ENCODE data around the gene IGDCC3.

IGDCC3 gene

DNA sequence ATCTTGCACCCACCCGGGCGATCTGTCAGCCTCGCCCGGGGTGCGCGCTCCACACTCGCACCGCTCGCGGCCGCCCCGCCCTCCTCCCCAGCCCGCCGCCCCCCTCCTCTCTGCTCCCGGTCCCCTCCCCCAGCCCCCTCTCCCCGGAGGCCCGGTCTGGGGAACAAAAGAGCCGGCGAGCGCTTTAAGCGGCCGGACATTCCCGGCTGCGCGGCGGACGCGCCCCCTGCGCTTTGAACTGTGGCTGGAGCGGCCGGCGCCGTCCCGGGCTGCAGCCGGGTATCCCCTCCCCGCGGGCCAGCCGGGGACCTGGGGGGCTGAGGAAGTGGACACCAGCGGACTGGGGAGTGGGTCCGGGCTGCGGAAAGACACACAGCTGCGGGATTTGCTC is at the start of gene IGDCC3:
Gene IGDCC3 (minus strand): TSS at position 27 of the 391 bp plus-strand sequence. CDS start 214 bp downstream, outside the sequence.
- DNase-seq (ENCODE audit: low spot score in 2 of 2) (no peak), ATAC-seq (replicated peaks; ENCODE audit: extremely low read depth, poor library complexity, severe bottlenecking) (no peak)
- H3K27me3 Mint-ChIP-seq = peaks cover 71% of the 10 kb centered on the region
- H3K9me3 Mint-ChIP-seq = no peaks in the 10 kb centered on the region
- H3K4me3 Mint-ChIP-seq = peak within 1 kb of the TSS; percentile 76
- H3K4me1 Mint-ChIP-seq = peaks cover 8% of the 10 kb centered on the region
- peaks cover 1% of the 10 kb centered on the region for H3K36me3 Mint-ChIP-seq (ENCODE audit: insufficient read depth)
- H3K27ac Mint-ChIP-seq (ENCODE audit: low read depth) = no peak within 1 kb of the TSS

DNA sequence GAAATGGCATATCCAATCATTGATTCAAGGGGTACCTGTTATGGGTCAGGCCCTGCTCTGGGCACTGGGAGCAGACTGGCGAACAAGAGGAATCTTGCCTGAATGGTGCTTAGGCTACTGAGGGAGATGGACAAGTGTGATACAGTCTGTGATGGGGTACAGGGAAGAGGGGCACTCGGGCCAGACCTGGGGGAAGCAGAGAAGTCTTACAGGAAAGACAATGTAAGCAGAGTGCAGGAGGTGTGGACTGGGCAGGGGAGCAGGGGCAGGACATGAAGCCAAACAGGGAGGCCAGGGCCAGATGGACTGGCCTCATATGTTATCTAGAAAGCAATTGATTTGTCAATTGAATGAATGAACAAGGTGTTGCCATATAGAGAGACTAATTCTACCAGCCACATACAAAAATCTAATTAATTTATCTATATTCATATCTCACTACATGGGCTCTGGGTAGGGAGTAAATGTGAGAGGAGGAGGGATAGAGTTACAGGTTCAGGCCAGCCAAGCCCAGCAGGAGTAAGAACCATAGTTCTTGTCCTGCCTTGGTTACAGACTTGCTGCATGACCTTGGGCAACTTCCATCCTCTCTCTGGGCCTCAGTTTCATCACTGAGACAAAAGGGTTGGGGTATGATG is 48.5 kb upstream of the IGDCC3 start:
- DNase-seq (ENCODE audit: low spot score in 2 of 2) = no peak
- Mint-ChIP-seq H3K4me1 (peaks cover 14% of the 10 kb centered on the region), H3K4me3 (no peak overlapping the region), H3K27ac (ENCODE audit: low read depth) (no peak overlapping the region), H3K36me3 (ENCODE audit: insufficient read depth) (peaks cover 5% of the 10 kb centered on the region), H3K27me3 (peaks cover 51% of the 10 kb centered on the region), H3K9me3 (no peaks in the 10 kb centered on the region)
- ATAC-seq (replicated peaks; ENCODE audit: extremely low read depth, poor library complexity, severe bottlenecking) = no peak

DNA sequence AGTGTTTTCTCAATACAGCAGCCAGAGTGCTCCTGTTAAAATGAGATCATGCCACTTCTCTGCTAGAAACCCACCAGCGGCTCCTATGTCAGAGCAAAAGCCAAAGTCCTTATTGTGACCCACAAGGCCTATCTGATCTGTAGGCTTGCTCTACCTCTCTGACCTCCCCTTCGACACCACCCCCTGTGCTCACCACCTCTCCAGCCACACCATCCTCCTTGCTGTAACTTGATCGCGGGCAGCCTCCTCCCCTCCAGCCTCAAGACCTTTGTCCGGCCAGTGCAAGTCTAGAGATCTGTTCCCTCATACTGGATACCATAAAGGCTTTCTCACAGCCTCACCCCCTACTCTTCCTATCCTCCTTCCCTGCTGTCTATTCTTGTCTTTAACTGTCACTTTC is 46.9 kb upstream of the IGDCC3 start:
- peaks cover 66% of the 10 kb centered on the region for H3K27me3 Mint-ChIP-seq

DNA sequence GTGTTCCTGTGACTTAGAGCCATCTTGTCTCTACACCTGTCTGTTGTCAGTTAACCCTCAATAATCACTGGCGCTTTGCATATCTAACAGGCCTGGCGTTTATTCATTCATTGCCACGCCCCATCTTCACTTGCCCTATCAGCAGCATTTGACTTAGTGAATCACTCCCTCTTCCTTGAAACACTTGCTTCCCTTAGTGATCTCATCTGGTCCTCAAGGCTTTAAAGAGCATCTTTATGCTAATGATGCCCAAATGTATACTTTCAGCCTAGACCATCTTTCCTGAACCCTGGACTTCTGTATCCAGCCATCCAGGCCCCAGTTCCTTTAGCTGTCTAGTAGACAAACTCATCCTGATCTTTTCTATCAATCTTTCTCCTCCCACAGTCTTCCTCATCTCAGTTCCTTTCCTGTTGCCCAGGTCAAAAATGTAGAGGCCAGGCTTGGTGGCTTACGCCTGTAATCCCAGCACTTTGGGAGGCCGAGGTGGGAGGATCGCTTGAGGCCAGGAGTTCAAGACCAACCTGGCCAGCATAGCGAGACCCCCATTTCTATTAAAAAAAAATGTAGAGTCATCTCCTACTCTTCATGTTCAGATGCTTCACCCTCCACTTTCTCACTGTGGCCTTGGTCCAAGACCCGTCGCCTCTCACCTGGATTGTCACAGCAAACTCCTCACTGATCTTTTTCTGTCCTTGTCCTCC is 46.3 kb upstream of the IGDCC3 start:
- ATAC-seq (replicated peaks; ENCODE audit: extremely low read depth, poor library complexity, severe bottlenecking) (no peak), DNase-seq (ENCODE audit: low spot score in 2 of 2) (no peak)
- H3K4me1 Mint-ChIP-seq = peaks cover 14% of the 10 kb centered on the region
- H3K36me3 Mint-ChIP-seq (ENCODE audit: insufficient read depth) = peaks cover 5% of the 10 kb centered on the region
- peak overlapping the region; percentile 86 for H3K4me3 Mint-ChIP-seq
- H3K27ac Mint-ChIP-seq (ENCODE audit: low read depth) = no peak overlapping the region
- H3K9me3 Mint-ChIP-seq = no peaks in the 10 kb centered on the region
- peaks cover 72% of the 10 kb centered on the region for H3K27me3 Mint-ChIP-seq

More for the DNA sequence above, 46.9 kb upstream of the IGDCC3 start:
- no peak overlapping the region for H3K27ac Mint-ChIP-seq (ENCODE audit: low read depth)
- H3K4me3 Mint-ChIP-seq = peak overlapping the region; percentile 86
- peaks cover 14% of the 10 kb centered on the region for H3K4me1 Mint-ChIP-seq
- DNase-seq (ENCODE audit: low spot score in 2 of 2) (no peak), ATAC-seq (replicated peaks; ENCODE audit: extremely low read depth, poor library complexity, severe bottlenecking) (no peak)
- H3K9me3 Mint-ChIP-seq = no peaks in the 10 kb centered on the region
- peaks cover 5% of the 10 kb centered on the region for H3K36me3 Mint-ChIP-seq (ENCODE audit: insufficient read depth)

DNA sequence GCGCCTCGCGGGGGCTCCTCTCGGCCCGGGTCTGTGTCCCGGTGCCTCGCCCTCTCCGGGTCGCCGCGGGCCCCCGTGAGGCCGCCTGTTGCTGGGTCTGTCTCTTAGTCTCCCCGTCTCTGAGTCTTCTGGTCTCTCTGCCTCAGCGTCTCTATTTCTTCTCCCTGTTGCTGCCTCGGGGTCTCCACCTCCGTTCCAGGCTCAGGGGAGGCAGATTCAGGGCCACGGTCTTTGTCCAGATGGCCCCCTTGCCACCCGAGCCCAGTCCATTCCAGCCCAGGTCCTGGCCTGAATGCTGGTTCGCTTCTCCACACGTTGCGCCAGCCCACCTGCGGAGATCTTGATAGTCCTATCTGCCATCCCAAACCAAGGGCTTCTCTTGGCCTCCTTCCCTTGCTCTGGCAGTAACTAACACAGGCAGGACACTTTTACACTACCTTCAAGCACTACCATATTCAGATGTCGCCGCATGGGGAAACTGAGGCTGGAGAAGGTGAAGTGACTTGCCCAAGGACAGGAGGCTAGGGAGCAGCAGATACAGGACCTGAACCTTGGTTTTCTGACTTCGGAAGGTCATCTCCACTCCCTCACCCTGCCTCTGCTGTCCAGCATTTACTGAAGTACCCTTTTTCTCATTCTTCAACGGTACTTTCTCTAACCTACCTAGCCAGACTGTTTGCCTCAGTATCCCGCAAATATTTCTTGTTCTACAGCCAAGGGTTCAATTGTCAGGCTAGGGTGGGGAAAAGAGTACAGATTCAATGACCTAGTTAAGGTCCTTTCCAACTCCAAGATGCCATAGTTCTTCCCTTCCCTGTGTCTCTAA is 45.6 kb upstream of the IGDCC3 start:
- no peak for ATAC-seq (replicated peaks; ENCODE audit: extremely low read depth, poor library complexity, severe bottlenecking)
- Mint-ChIP-seq H3K4me3 (peak overlapping the region; percentile 86), H3K27ac (ENCODE audit: low read depth) (no peak overlapping the region), H3K36me3 (ENCODE audit: insufficient read depth) (peaks cover 5% of the 10 kb centered on the region), H3K27me3 (peaks cover 80% of the 10 kb centered on the region), H3K9me3 (no peaks in the 10 kb centered on the region), H3K4me1 (peaks cover 14% of the 10 kb centered on the region)
- DNase-seq (ENCODE audit: low spot score in 2 of 2) = no peak

DNA sequence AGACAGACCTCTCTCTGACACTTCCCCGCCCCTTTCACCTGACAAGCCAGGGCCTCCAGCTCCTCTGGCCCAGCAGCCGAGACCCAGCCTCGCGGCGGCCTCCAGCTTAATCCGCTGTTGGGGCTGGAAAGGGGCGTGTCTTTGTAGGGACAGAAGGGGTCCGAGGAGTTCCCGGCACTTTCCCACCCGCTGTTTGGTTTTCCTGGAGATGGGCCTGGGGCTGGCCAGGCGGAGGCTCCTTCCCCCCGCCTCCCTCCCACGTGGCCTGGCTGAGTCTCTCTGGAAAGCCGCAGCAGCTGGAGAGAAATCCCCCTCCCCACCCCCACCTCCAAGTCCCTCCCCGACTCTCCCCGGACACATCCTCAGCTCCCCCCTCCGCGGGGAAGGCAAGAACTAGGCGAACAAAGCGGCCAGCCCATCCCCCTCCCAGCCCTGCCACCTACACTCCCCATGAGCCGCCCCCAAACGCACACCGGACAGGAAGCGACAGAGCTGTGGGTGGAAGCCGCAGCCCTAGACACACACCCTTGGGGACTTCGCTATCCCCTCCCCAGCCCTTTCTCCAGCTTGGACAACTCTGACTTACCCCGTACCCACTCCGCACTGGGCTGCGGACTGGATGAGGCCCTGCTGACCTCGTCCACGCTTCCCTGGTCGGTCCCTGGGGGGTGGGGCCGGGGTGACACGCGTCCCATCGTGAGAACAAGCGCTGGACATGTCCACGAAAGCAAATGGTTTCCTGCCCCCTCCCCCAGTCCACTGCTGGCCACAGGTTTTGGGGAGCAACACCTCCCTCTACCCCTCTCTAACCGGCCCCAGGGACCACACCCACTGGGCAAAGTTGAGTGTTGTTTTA is 43.8 kb upstream of the IGDCC3 start:
- H3K27me3 Mint-ChIP-seq = peaks cover 97% of the 10 kb centered on the region
- H3K4me3 Mint-ChIP-seq = peak overlapping the region; percentile 72
- H3K9me3 Mint-ChIP-seq = no peaks in the 10 kb centered on the region
- peaks cover 14% of the 10 kb centered on the region for H3K4me1 Mint-ChIP-seq
- H3K27ac Mint-ChIP-seq (ENCODE audit: low read depth) = no peak overlapping the region
- peaks cover 5% of the 10 kb centered on the region for H3K36me3 Mint-ChIP-seq (ENCODE audit: insufficient read depth)
- no peak for ATAC-seq (replicated peaks; ENCODE audit: extremely low read depth, poor library complexity, severe bottlenecking)
- no peak for DNase-seq (ENCODE audit: low spot score in 2 of 2)

DNA sequence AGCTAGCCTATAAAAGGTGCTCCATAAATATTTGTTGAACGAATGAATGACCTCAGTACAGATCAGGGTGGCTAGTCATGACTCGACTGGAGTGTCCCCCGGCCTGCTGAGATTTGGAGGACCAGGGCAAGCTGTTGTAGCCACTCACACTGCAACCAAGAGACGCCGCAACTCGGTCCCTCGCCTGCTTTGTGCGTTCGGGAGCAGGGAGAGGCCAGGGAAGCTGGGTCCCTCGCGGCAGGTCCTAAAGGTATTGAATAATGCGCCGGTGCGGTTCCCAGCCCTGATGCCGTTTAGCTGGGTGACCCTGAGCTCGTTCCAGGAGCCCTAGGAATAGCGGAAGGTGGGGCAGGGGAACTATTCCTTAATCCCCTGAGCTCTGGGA is 43.2 kb upstream of the IGDCC3 start:
- Mint-ChIP-seq H3K9me3 (no peaks in the 10 kb centered on the region), H3K27ac (ENCODE audit: low read depth) (no peak overlapping the region), H3K4me3 (no peak overlapping the region), H3K36me3 (ENCODE audit: insufficient read depth) (peaks cover 5% of the 10 kb centered on the region), H3K27me3 (peaks cover 97% of the 10 kb centered on the region), H3K4me1 (peaks cover 14% of the 10 kb centered on the region)
- ATAC-seq (replicated peaks; ENCODE audit: extremely low read depth, poor library complexity, severe bottlenecking) (no peak), DNase-seq (ENCODE audit: low spot score in 2 of 2) (no peak)

DNA sequence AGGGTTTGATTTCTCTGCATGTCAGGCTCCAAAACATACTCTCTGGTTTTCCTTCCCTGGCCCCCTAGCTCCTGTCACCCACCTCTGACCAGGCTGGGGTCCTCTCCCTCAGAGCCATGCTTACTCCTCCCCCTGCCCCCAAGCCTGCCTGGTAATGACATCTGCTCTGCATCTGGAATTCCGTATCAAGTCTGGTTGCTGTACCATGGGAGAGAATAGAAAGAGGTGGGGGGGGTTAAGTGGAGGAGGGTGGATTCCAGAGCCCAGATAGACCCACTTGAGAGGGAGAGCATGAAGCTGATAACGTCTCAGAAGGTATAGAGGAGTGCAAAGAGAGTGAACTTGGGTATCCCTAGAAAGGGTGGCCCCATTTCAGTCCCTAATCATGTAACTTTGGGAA is 40.8 kb upstream of the IGDCC3 start:
- peaks cover 74% of the 10 kb centered on the region for H3K27me3 Mint-ChIP-seq
- H3K9me3 Mint-ChIP-seq = no peaks in the 10 kb centered on the region
- DNase-seq (ENCODE audit: low spot score in 2 of 2) = no peak
- no peak overlapping the region for H3K27ac Mint-ChIP-seq (ENCODE audit: low read depth)
- peaks cover 14% of the 10 kb centered on the region for H3K4me1 Mint-ChIP-seq
- ATAC-seq (replicated peaks; ENCODE audit: extremely low read depth, poor library complexity, severe bottlenecking) = no peak
- peaks cover 5% of the 10 kb centered on the region for H3K36me3 Mint-ChIP-seq (ENCODE audit: insufficient read depth)
- H3K4me3 Mint-ChIP-seq = no peak overlapping the region

DNA sequence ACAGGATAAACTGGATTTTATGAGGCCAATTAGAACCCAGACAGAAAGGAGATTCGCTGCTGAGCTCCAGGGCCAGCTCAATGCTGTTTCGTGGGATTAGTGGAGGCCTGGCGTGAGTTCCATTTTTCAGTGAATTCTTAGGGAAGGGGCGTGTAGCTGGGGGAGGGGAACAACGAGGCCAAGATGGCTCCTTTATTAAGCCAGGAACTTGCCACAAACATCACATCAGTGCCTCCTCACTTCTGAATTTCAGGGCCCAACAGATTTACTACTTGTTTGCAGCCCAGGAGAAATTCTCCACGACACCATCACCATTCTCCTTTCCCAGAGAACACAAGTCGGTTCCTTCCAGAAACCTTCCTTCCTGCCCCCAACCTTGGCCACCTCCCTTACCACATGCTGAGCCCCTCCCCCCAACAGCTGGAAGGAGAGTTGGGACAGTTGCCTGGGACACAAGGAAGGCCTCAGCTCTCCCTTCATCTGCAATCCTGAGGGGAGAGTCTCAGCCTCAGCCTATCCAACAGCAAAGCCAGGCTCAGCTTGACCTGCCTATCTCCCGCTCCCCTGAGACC is 39.1 kb upstream of the IGDCC3 start:
- H3K4me3 Mint-ChIP-seq = no peak overlapping the region
- H3K27me3 Mint-ChIP-seq = peaks cover 57% of the 10 kb centered on the region
- no peak for DNase-seq (ENCODE audit: low spot score in 2 of 2)
- no peak for ATAC-seq (replicated peaks; ENCODE audit: extremely low read depth, poor library complexity, severe bottlenecking)
- H3K36me3 Mint-ChIP-seq (ENCODE audit: insufficient read depth) = no peaks in the 10 kb centered on the region
- no peaks in the 10 kb centered on the region for H3K9me3 Mint-ChIP-seq
- no peak overlapping the region for H3K27ac Mint-ChIP-seq (ENCODE audit: low read depth)
- H3K4me1 Mint-ChIP-seq = peaks cover 2% of the 10 kb centered on the region

DNA sequence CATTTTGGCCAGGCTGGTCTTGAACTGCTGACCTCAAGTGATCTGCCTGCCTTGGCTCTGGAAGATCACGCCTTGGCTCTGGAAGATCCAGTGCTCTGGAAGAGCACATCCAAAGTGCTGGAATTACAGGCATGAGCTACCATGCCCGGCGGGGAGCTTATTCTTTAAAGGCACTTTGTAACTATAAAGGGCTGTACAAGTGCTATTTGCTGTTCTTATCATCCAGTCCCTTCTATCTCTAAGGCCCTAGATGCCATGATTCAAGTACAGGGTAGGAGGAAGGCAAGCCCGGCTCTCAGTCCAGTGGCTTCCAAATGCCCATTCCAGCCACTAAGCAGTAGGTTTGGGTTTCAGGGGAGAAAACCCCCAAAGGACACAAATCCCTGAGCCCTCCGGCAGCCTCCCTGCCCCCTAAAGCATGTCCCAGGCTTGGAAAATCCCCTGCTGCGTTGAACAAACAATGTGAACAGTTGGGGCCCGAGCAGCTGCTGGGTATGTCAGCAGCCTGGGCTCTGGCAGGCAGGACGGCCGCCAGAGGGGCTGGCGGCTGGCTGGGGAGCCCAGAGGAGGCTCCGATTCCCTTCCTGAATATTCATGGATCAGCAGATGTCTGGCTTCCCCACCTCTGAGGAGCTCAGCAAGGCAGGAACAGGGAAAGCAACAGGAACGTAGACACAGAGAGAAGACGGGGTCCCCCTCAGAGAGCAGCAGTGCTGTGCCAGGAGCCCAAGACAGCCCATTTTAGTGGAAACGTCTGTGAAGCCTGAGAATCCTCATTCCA is 37.2 kb upstream of the IGDCC3 start:
- DNase-seq (ENCODE audit: low spot score in 2 of 2) (no peak), ATAC-seq (replicated peaks; ENCODE audit: extremely low read depth, poor library complexity, severe bottlenecking) (no peak)
- Mint-ChIP-seq H3K4me3 (no peak overlapping the region), H3K4me1 (no peaks in the 10 kb centered on the region), H3K27ac (ENCODE audit: low read depth) (no peak overlapping the region), H3K27me3 (peaks cover 51% of the 10 kb centered on the region), H3K36me3 (ENCODE audit: insufficient read depth) (no peaks in the 10 kb centered on the region), H3K9me3 (no peaks in the 10 kb centered on the region)

DNA sequence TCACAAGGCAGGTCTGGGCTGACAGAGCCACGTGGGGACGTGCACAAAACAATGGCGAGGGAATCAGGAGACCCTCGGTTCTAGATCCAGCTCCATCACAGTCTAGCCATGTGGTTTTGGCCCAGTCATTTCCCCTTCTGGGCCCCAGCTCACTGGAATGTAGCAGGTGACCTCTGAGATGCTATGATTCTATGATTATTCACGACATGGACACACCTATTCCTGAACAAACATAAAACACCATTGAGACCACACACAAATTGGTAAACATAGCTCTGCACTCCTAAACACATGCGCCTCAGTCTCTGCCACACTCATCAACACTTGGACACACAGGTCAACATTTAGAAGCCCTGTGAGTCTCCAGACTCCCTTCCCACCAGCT is 36.0 kb upstream of the IGDCC3 start:
- Mint-ChIP-seq H3K9me3 (no peaks in the 10 kb centered on the region), H3K27me3 (peaks cover 51% of the 10 kb centered on the region), H3K36me3 (ENCODE audit: insufficient read depth) (no peaks in the 10 kb centered on the region), H3K4me1 (peaks cover 5% of the 10 kb centered on the region), H3K27ac (ENCODE audit: low read depth) (no peak overlapping the region), H3K4me3 (no peak overlapping the region)
- ATAC-seq (replicated peaks; ENCODE audit: extremely low read depth, poor library complexity, severe bottlenecking) = no peak
- no peak for DNase-seq (ENCODE audit: low spot score in 2 of 2)
